ENCODE results near the gene TNRC6C.

TNRC6C gene

DNA sequence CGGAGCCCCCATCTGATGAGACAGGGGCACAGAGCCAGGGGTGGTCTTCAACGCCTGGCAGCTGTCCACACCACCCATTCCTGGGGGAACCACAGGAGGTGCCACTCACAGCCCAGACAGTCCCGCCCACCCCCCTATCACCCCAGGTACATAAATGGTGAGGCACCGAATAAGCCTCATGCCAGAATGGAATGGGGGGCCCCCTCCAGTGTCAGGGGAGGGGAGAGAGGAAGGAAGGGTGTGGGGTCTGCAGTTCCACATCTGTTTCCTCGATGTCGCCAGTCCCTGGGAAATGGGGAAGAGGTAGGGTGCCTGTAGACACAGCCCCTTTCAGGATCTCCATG, 168.4 kb downstream of the TNRC6C start:
- no peak for DNase-seq (ENCODE audit: low read depth in 2 of 2)
- TF ChIP-seq, protein P1, sequence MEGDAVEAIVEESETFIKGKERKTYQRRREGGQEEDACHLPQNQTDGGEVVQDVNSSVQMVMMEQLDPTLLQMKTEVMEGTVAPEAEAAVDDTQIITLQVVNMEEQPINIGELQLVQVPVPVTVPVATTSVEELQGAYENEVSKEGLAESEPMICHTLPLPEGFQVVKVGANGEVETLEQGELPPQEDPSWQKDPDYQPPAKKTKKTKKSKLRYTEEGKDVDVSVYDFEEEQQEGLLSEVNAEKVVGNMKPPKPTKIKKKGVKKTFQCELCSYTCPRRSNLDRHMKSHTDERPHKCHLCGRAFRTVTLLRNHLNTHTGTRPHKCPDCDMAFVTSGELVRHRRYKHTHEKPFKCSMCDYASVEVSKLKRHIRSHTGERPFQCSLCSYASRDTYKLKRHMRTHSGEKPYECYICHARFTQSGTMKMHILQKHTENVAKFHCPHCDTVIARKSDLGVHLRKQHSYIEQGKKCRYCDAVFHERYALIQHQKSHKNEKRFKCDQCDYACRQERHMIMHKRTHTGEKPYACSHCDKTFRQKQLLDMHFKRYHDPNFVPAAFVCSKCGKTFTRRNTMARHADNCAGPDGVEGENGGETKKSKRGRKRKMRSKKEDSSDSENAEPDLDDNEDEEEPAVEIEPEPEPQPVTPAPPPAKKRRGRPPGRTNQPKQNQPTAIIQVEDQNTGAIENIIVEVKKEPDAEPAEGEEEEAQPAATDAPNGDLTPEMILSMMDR (IDR thresholded peaks at IDR 0.05; ENCODE audit: low read depth, low read length) = no peak
- no peak overlapping the region for H3K4me3 ChIP-seq (replicated peaks in 1 of 2; ENCODE audit: low read depth in 2 of 2, low read length in 2 of 2)

DNA sequence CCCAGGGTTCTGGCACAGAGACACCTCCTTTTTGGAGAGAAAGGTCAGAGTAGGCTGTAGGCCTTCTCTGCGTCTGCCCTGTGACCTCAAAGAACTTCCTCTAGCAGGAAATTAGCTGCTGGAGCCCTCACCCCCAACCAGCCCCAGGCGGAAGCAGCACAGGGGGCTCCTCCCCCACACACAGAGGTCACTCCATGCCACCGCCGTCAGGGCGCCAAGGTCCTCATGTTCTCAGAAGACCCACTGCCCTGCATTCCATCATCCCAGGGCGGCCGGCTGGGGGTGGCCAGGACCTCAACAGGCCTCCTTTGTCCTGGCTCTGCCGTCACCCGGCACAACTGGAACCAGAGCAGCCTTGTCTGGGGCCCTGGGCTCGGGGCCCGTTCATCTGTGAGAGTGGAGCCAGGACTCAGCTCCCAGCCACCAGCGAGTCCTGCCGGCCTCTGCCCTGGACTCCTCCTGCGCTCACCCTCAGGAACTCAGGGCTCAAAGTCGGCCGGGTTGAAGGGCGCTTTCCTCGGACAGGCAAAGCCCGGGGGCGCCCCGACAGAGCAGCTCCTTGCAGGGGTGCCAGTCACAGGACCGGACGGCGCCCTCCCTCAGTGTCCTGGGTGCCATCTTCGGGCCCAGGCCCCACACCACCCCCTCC, 168.9 kb downstream of the TNRC6C start:
- H3K4me3 ChIP-seq (replicated peaks in 1 of 2; ENCODE audit: low read depth in 2 of 2, low read length in 2 of 2) = peak overlapping the region; percentile 36 to 53
- TF ChIP-seq, protein P1 (IDR thresholded peaks at IDR 0.05; ENCODE audit: low read depth, low read length) = no peak
- DNase-seq (ENCODE audit: low read depth in 2 of 2) = no peak

DNA sequence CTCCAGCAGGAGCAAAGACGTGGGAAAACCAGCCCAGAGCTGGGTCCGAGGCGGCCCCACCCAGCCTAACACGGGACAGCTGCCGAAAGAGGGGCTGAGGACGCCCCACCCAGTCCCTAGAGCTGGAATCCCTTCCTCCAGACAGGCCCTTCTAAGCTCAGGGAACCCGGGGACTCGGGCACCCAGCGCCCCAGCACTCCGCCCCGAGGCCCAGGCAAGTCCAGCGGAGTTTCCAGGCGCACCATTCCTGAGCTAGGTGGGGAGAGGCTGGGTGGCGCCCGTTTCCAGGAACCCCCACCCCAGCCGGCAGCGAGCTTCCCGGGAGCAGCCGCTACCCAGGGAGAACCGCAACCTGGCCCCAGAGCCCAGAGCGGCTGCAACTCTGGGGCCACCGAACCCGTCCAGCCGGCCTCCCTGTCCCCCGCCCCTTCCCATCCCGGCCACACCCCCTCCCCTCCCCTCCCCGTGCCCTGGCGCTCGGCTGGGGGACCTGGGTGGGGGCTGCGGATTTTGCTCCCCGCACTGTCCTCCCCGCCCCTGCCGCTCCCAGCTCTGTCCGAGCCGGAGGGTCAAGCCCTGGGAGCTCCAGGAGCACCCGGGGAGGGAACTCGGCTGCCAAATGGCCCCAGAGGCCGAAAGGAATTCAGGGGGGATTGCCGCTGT, 169.5 kb downstream of the TNRC6C start:
- H3K4me3 ChIP-seq (replicated peaks in 1 of 2; ENCODE audit: low read depth in 2 of 2, low read length in 2 of 2) = peak overlapping the region; percentile 53 to 56

DNA sequence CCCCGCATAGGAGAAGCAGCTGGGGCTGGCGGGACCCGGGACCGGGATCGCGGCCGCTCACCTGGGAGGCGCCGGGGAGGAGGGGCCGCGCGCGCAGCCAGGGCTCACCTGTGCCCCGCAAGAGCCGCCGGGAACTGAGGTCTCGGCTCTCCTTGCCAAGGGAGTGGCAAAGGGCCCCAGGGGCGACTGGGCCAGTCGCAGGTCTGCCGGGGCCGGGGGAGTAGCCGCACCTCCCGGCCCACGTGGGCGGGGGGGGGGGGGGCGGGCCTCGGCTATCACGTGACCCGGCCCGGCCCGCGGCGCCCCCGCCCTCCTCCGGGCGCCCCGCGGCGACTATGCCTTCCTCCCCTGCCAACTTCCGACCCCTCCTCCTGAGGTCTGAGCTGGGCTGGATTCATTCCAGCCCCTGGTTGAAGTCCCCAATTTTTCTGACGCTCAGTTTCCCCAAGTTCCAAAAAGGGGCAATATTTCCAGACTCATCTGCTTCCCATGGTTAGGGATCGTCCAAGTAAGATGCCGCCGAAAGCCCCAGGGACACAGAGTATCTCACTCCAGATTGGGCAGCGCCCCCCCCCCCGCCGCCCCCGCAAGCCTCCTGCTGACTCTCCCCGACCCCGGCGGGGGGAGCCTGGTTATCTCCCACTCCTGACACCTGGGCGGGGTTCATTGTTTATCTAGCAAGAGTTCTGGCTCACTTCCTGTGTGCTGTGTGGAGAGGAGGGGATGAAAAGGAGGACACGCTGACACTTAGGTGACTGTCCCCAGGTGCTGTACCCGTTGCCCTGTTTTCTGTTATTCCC, 170.2 kb downstream of the TNRC6C start, which contains the start of gene TMC6:
TSS of gene TMC6 (minus strand) at position 205 of the 800 bp plus-strand sequence. CDS start 1,923 bp downstream, outside the sequence.
- TF ChIP-seq, protein P1 (IDR thresholded peaks at IDR 0.05; ENCODE audit: low read depth, low read length) = no peak
- DNase-seq (ENCODE audit: low read depth in 2 of 2) = no peak
- H3K4me3 ChIP-seq (replicated peaks in 1 of 2; ENCODE audit: low read depth in 2 of 2, low read length in 2 of 2) = peak within 1 kb of the TSS; percentile 53 to 56

More for the DNA sequence above, 169.5 kb downstream of the TNRC6C start:
- DNase-seq (ENCODE audit: low read depth in 2 of 2) = no peak
- TF ChIP-seq, protein P1 (IDR thresholded peaks at IDR 0.05; ENCODE audit: low read depth, low read length) = no peak

DNA sequence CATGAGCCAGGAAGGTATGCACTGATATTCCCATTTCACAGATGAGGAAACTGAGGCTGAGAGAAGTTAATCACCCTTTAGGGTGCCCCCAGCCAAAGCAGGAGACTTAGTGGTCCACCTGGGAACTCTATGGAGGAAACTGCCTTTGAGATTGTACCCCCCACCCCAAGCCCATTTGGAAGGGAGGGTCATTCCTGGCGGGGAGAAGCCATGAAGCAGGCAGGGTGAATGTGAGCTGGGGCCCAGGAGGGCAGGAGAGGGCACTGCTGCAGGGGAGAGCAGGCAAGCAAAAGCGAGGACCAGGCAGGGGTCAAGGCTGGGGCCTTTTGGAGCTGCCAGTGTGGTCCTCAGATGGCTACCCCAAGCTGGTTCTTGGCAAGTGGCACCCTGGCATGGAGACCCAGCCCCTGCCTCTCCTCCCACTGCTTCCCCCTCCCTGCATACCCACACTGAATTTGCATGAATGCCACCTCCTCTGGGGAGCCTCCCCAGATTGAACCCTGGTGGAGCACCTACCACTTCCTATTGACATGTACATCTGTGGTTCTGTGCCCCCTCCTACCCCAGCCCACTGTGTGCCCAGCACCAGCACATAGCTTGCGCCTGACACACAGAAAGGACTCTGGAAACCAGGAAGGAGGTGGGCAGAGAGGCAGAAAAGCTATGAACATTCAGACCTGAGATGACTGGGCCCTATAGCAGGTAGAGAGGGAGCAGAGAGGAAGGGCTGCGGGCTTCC, 171.0 kb downstream of the TNRC6C start:
- H3K4me3 ChIP-seq (replicated peaks in 1 of 2; ENCODE audit: low read depth in 2 of 2, low read length in 2 of 2) = no peak overlapping the region
- DNase-seq (ENCODE audit: low read depth in 2 of 2) = no peak

DNA sequence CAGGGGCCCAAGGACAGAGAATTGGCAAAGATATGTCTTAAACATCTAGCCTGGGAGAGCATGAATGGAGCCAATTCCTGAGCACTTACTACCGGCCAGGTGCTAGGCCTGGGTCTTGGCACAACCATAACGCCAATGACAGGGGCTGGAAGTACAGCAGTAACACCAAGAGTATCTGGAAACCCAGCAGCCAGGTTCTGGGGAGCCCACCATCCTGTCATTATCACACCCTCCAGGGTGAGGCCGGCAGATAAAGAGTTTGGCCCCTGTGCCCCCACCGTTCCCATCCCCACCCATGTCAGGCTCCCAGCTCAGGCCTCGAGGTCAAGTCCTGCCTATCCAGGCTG, 171.6 kb downstream of the TNRC6C start:
- no peak for DNase-seq (ENCODE audit: low read depth in 2 of 2)
- no peak overlapping the region for H3K4me3 ChIP-seq (replicated peaks in 1 of 2; ENCODE audit: low read depth in 2 of 2, low read length in 2 of 2)
- TF ChIP-seq, protein P1 (IDR thresholded peaks at IDR 0.05; ENCODE audit: low read depth, low read length) = no peak

More for the DNA sequence above, 171.0 kb downstream of the TNRC6C start:
- TF ChIP-seq, protein P1 (IDR thresholded peaks at IDR 0.05; ENCODE audit: low read depth, low read length) = no peak

Measured in cardiac fibroblast (primary cell).